Left colon (tissue), 2 donors: ENCODE measurements around the gene RFNG. TPM values are rescaled to one million over a fixed set of nuclear protein-coding genes. Genes with fewer than 3 reads are reported as not detected.
A peak's percentile ranks its signal among the peaks of the same experiment; 100 is the strongest.
"Not testable (repeated sequence)": the region's sequence is repeated elsewhere in the genome, so short reads cannot be mapped to it uniquely, and the experiment has no call there.

Experiments
- ATAC-seq: fragments of 200-7000 bp; cut with Tn5 transposase; one replicate; pipeline ENCODE4 v1.9.1; 2020; ENCODE audit warnings: mild to moderate bottlenecking, moderate library complexity
- DNase-seq, 2 donors: peaks; one replicate each; pipeline ENCODE4 v3.0.0-alpha.2; 2020
- intact Hi-C, 2 donors: fragments of 100-400 bp; cut with DNase I in 1 of 2; cut with micrococcal nuclease in 1 of 2; formaldehyde crosslinking; loops; one replicate each; pipeline versions ENCODE4 v1.11.2 to v1.14.0; 2022; cut with DNase I, micrococcal nuclease
- total RNA-seq, 2 donors: library from RNA; stranded (reverse); fragmentation: NEBNext Ultra II Directional; extraction: Animal tissue kit (Norgen Biotek cat#: 25700); gene quantifications; one replicate each; pipeline ENCODE4 v1.2.1, GENCODE V29; 2021
- donor health status: DM: no; HTN: no; CAD: no.
- donor health status: DM: yes; HTN: yes; CAD: no.

Gene RFNG
- total RNA-seq, 2 donors from 2014 or later = 31.5 to 32.3 TPM

- peak; percentile 21 for ATAC-seq
- DNase-seq = no peak
- intact Hi-C loops = no loop called here
Measured at GRCh38 chr17:82050761-82051641, 610 bp downstream of the RFNG start.

GRCh38 chr17:82050152-82050760, 1.4 kb downstream of the RFNG start:
- intact Hi-C loops = no loop called here
- no peak for DNase-seq
- ATAC-seq = no peak

- intact Hi-C loops = no loop called here
- no peak for DNase-seq
- ATAC-seq = no peak
Measured at GRCh38 chr17:82049521-82049971, 2.1 kb downstream of the RFNG start.

- no peak for ATAC-seq
- intact Hi-C loops = no loop called here
- no peak for DNase-seq
Measured at GRCh38 chr17:82049106-82049505, 2.5 kb downstream of the RFNG start.

- DNase-seq (no peak), ATAC-seq (no peak)
- intact Hi-C loops = no loop called here
Measured at GRCh38 chr17:82048571-82048971, 3.0 kb downstream of the RFNG start.

- ATAC-seq (no peak), DNase-seq (no peak)
- intact Hi-C loops = no loop called here
Measured at GRCh38 chr17:82047914-82048570, 3.6 kb downstream of the RFNG start.

- DNase-seq = no peak
- no peak for ATAC-seq
- intact Hi-C loops = no loop called here
Measured at GRCh38 chr17:82047379-82047778, 4.2 kb downstream of the RFNG start.

- intact Hi-C loops = no loop called here
- DNase-seq (no peak), ATAC-seq (no peak)
Measured at GRCh38 chr17:82046903-82047302, 4.7 kb downstream of the RFNG start.

- ATAC-seq (no peak), DNase-seq (no peak)
- intact Hi-C loops = no loop called here
Measured at GRCh38 chr17:82045936-82046484, 5.6 kb downstream of the RFNG start.

GRCh38 chr17:82043507-82043906, 8.1 kb downstream of the RFNG start:
- DNase-seq (no peak), ATAC-seq (no peak)
- intact Hi-C loops = no loop called here

GRCh38 chr17:82042649-82043048, 9.0 kb downstream of the RFNG start:
- DNase-seq (no peak), ATAC-seq (no peak)
- intact Hi-C loops = no loop called here

GRCh38 chr17:82041144-82041814, 10.3 kb downstream of the RFNG start:
- DNase-seq = no peak
- intact Hi-C loops = no loop called here
- no peak for ATAC-seq

GRCh38 chr17:82039695-82040299, 11.8 kb downstream of the RFNG start:
- intact Hi-C loops = no loop called here

GRCh38 chr17:82038796-82039409, 12.7 kb downstream of the RFNG start:
- intact Hi-C loops, ATAC-seq, DNase-seq: not testable (repeated sequence)

More at GRCh38 chr17:82039695-82040299, 11.8 kb downstream of the RFNG start:
- ATAC-seq = no peak
- DNase-seq = no peak

GRCh38 chr17:82037889-82038195, 13.8 kb downstream of the RFNG start:
- DNase-seq (no peak), ATAC-seq (no peak)
- intact Hi-C loops = no loop called here

GRCh38 chr17:82037092-82037888, 14.3 kb downstream of the RFNG start, which contains the start of gene DCXR:
TSS of gene DCXR (minus strand) at chr17:82037697. CDS start at chr17:82037682, 15 bp downstream.
- intact Hi-C loops = no loop called here
- DNase-seq (peak; percentile 97 to 98), ATAC-seq (peak; percentile 92)

- ATAC-seq = peak; percentile 3
- intact Hi-C loops = no loop called here
- DNase-seq = peak in 1 of 2 donors; percentile 47
Measured at GRCh38 chr17:82036634-82037091, 14.9 kb downstream of the RFNG start.
